GM18858 (cell line): Measurements from ENCODE around the gene HLA-DRA.

Experiments used
- ATAC-seq: cut with Tn5 transposase; IDR thresholded peaks from one replicate; pipeline ENCODE4 v1.9.1; 2021; ENCODE audit not compliant: unreplicated experiment

The HLA-DRA gene

GRCh38 chr6:32473376-32474348, 34.0 kb downstream of the HLA-DRA start:
- ATAC-seq, result peak; percentile 58

- ATAC-seq, result no peak
Observed at GRCh38 chr6:32475392-32476206, 35.9 kb downstream of the HLA-DRA start.

- no peak for ATAC-seq
Observed at GRCh38 chr6:32483968-32484613, 44.4 kb downstream of the HLA-DRA start.

GRCh38 chr6:32484614-32484998, 44.9 kb downstream of the HLA-DRA start:
- no peak for ATAC-seq

- ATAC-seq, result no peak
Observed at GRCh38 chr6:32488083-32488482, 48.4 kb downstream of the HLA-DRA start.

- ATAC-seq, result no peak
Observed at GRCh38 chr6:32491700-32492099, 52.0 kb downstream of the HLA-DRA start.

DNA sequence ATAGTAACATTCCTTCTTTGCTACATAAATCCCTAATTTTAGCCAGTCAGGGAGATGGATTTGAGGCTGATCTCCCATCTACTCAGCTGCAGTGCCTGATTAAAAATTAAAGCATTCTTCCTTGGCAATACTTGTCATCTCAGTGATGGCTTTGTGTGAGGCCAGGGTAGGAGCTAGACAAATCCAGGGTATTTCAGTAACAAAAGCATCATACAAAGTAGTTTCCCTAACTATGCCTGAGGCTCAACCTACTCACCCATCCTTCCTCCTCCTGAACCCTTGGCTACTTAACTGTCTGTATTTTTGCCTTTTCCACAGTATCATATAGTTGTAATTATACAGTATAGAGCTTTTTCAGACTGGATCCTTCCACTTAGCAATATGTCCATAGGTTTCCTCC, 52.7 kb downstream of the HLA-DRA start:
- ATAC-seq, result no peak
